Measurements from ENCODE around the gene LRRC9.

LRRC9 gene

GRCh38 chr14:60107477-60107876 lies 187.5 kb downstream of the LRRC9 start:
- DNase-seq (ENCODE audit: low read depth, low spot score) = no peak

GRCh38 chr14:60111732-60112131 lies 191.8 kb downstream of the LRRC9 start:
- DNase-seq (ENCODE audit: low read depth, low spot score) = no peak

Measured in smooth muscle cell of the brain vasculature (primary cell).